CD4-positive, alpha-beta T cell treated with Interleukin-15 for 1 hour (primary cell): Measurements from ENCODE around the gene IQGAP3.
A peak's percentile ranks its signal among the peaks of the same experiment; 100 is the strongest.
"Not testable (repeated sequence)": the region's sequence is repeated elsewhere in the genome, so short reads cannot be mapped to it uniquely, and the experiment has no call there.

ENCODE experiments used
- DNase-seq: peaks from one replicate; pipeline ENCODE4 v3.0.0-alpha.2; 2020

IQGAP3 gene

DNA sequence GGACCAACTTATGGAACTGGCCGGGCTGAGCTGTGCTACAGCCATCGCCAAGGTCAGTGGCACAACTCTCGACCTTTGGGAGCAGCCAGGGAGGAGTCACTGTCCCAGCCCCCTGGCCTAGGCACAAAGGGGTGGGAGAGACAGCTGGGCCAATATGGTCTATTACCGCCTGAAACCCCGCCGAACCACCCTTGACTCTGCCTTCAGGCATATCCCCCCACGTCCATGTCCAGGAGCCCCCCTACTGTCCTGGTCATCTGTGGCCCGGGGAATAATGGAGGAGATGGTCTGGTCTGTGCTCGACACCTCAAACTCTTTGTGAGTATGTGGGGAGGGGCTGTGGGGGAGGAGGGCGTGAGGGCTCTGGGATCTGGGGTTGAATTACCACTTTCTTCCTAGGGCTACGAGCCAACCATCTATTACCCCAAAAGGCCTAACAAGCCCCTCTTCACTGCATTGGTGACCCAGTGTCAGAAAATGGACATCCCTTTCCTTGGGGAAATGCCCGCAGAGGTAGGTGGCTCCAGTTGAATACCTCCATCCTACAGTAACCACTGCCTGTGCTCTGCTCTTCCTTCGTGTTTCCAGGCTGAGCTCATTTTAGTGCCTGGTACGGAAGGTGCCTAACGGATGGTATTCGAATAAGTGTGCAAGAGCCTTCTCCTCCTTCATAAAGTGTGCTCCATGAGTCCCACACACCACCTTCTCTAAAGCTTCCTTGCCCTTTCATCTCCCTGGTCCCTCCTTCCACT is 20.0 kb upstream of the IQGAP3 start:
- DNase-seq = no peak

DNA sequence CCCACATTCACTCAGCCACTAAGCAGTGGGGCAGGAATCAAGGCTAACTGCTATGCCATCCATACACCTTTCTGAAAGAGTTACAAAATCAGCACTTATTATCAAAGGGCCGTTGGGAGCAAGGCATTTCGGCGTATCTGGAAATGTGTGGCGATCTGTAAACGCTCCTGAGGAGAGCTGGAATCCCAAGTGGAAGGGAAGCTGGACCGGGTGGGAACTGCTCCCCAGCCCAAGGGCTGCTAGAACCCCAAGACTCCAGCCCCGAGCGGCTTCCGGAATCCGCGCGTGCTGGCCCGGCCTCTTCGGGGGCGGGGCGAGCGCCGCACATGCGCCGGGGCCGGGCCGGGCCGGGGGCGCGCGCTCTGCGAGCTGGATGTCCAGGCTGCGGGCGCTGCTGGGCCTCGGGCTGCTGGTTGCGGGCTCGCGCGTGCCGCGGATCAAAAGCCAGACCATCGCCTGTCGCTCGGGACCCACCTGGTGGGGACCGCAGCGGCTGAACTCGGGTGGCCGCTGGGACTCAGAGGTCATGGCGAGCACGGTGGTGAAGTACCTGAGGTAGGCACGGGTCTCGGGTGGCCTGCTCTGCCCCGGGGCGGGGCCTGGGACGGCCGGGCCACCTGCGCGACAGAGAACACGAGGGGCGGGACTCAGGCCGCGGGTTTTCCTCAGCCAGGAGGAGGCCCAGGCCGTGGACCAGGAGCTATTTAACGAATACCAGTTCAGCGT is 19.2 kb upstream of the IQGAP3 start, which contains the start of gene NAXE:
NAXE (plus strand) TSS at position 345 of the 726 bp plus-strand sequence; CDS start at position 374, 29 bp downstream.
- peak; percentile 60 for DNase-seq

DNA sequence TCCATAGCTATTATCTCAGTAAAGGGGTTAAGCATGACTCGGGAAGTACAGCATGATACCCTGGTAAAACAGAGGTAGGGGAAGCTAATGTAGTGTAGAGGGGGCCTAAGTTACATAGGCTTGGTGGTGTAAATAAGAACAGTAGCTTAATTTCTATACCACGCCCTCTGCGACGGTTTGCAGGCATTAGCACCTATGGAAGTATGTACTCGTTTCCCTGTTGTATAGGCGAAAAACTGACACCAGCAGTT is 18.7 kb upstream of the IQGAP3 start:
- no peak for DNase-seq

DNA sequence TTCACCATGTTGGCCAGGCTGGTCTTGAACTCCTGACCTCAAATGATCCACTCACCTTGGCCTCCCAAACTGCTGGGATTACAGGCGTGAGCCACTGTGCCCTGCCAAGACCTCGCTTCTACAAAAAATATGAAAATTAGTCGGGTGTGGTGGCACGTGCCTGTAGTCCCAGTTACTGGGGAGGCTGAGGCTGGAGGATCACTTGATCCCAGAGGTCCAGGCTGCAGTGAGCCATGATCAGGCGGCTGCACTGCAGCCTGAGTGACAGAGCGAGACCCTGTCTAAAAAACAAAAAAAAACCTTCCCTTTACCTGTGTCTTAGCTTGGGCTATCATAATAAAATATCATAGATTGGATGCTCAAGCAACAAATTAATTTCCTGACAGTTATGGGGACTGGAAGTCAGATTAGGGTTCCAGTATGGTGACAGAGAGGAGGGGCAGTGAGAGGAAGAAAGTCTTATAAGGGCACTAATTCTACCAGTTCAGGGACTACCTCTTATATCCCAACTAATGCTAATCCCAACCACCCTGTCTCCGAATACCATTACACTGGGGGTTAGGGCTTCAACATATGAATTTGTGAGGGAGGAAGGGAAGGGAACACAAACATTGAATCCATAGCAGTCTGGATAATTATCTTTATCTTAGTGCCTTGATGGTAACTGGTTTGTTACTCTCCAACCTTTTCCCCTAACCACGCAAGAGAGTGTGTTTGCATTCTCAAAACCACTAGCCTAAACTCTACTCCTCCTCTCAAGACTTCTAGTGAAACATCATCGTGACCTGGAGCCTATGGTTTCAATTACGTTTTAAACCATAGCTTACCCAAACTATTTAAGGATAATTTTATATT is 18.2 kb upstream of the IQGAP3 start:
- no peak for DNase-seq

DNA sequence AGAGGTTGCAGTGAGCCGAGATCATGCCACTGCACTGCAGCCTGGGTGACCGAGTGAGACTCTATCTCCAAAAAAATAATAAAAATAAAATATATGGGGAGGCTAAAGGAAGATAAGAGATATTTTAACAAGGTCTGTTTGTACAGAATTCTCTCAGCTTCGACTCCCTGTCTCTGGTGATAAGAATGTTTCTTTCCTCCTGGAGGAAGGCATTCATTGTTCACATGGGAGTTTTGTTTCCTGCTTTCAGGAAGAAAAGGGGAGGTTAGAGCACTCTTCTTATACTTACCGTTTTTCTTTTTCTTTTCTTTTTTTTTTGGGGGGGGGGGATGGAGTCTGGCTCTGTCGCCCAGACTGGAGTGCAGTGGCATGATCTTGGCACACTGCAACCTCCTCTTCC is 17.2 kb upstream of the IQGAP3 start:
- no peak for DNase-seq

DNA sequence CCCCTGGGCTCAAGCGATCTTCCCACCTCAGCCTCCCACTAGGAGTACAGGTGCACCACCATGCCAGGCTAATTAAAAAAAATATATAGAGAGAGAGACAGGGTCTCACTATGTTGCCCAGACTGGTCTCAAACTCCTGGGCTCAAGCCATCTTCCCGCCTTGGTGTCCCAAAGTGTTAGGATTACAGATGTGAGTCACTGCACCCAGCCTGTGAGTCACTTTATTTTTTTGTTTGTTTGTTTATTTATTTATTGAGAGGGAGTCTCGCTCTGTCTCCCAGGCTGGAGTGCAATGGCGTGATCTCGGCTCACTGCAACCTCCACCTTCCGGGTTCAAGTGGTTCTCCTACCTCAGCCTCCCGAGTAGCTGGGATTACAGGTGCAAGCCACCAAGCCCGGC is 15.6 kb upstream of the IQGAP3 start:
- DNase-seq = not testable (repeated sequence)

DNA sequence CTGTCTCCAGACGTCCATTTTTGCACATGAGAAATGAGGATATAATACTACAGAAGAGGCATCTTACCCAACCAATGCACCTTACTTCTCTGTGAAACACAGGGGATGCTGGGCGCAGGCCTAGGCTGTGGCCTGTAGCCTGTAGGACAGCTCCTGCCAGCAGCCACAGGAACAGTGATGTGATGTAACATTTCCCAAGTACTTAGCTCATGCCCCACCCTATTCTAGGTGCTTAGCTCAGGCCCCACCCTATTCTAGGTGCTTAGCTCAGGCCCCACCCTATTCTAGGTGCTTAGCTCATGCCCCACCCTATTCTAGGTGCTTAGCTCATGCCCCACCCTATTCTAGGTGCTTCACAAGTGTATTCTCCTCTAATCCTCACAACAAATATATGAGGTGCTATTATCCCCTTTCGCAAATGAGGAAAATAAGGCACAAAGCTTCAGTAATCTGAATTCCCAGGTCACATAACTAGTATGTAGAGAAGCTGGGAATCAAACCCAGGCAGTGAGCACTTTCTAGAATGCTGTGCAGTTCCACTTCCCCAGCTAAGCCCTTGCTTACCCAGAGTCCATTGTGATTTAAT is 14.6 kb upstream of the IQGAP3 start:
- no peak for DNase-seq

DNA sequence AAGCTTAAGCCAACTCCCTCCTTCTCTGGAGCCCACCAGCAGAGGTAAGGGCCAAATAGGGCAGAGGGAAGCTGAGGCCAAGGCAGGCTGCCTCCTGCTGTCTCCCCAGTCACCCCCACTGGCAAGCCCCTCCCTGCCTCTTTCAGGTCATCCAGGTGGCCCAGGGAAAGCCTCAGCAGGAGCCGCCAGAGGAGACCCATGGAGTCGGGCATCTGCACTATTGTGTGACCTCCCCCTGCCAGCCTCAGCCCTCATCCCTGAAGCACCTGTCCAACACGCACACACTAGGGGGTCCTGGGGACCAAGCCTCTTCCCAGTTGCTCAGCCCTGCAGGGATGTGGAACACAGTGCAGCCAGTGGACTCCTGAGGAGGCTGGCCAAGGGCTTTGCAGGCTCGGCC is 14.0 kb upstream of the IQGAP3 start:
- no peak for DNase-seq

DNA sequence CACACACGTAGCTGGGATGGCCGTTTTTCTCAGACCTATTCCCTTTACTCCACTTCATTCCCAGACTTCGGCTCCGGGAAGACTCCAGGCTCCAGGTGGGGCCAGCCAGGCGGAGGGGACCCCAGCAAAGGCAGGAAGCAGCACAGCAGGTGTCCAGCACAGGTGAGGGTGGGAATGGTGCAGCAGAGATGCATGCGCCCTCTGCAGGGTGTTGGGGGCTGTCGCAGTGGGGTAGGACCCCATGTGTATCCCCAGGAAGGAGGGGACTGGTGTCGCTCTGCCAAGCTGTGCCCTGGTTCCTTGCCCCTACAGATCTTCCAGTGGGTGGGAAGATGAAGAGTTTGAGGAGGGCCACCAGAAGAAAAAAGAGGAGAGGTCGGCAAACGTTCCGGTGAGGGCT is 12.4 kb upstream of the IQGAP3 start:
- DNase-seq = no peak

DNA sequence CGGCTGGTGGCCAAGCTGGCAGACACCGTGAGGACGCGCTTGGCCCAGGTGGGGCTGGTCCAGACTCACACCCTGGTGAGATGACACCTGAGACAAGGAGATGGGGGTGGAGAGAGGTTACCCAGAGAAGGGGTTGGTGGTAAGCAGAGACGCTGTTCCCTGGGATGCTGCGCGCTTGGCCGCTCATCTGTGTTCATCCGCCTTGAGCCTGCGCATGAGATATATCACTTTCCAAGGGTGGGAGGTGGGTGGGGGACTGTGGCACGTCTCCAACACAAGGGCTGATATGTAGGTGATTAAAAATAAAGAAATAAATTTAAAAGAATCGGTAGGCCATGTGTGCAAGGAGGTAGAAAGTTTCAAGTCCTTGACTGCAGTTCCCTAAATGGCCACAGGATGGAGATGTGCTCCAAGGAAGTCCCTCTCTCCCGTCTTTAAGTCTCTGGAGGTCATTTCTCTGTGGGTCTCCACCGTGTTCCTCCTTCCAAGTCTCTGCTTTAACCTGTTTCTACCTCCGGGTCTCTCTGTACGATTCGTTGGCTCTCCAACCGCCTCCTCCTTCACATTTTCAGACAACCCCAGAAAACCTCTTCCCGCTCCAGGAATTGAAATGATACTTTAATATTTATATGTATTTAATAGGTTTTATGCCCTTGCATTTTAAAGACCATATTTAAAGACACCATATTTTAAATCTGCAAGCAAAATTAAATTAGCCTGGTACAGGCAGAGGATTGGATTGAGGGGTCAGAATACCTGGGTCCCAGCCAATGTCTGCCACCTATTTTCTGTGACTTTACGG is 11.7 kb upstream of the IQGAP3 start:
- peak; percentile 72 for DNase-seq

DNA sequence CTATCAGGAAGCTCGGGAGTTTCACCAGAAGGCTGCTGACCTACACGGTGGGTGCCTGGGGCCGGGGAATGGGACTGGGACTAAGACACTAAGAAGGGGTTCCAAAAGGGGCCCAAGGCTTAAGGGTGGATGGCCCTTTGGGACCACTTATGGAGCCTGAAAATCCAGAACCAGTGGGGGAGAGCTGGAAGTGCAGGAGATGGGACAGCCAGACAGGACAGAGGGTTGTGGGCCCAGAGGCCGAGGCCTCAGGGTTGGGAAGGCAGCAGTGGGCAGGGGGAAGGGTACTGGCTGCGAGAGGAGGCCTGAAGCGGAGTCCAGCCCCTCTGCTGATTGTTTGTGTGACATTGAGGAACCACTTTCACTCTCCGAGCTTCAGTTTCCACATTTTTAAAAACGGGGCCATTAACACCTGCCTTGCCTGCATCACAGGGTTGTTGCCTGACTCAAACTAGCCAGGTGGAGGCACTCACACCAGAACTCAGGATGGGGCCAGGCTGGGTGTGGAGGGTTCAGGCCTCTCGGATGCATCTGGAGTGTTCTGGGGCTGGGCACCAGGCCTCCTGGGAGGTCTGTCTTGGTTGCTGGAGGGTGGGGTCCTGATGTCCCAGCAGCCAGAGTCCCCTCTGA is 10.1 kb upstream of the IQGAP3 start:
- DNase-seq = peak; percentile 31

DNA sequence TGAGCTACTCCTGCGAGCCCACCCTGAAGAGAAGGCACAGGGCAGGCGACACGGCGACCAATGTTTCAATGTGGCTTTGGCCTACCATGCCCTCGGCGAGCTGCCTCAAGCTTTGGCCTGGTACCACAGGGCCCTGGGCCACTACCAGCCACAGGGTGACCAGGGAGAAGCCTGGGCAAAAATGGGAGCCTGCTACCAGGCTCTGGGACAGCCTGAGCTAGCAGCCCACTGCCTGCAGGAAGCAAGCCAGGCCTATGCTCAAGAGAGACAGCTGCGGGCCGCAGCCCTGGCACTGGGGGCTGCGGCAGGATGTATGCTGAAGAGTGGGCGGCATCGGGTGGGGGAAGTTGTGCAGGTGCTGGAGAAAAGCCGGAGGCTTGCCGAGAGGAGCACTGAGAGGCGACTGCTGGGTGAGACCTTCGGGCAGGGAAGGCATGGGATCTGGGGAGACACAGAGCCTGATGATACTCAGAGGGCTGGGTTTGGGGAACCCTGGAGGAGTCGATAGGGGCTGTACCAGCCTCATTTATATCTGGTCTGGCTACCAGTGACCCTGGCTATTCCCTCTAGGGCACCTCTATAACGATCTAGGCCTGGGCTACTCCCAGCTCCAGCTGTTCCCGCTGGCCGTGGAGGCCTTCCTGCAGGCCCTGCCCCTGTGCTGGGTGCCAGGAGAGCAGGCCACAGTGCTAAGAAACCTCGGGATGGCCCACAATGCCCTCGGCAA is 9.5 kb upstream of the IQGAP3 start:
- DNase-seq = peak; percentile 44

DNA sequence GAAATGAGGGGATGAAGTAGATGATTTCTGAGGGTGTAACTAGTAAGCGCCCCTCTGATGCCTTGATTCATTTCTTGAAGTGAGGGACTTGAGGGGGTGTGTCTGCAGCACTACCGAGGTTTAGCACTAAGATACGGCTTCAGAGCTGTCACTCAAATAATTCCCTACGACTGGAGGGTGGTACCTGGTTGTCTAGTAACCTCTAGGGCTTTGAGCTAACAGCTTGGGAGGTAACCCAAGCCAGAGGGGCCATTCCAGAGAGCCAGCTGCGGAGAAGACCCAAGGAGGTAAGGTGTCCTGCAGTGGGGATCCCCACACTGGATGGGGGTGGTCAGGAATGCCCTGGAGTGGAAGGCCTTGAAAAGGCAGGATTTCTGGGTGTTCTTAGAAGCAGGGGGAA is 7.1 kb upstream of the IQGAP3 start, which contains the start of gene TTC24:
TTC24 (plus strand) TSS at position 252 of the 400 bp plus-strand sequence. CDS start 1,642 bp downstream, outside the sequence.
- no peak for DNase-seq

DNA sequence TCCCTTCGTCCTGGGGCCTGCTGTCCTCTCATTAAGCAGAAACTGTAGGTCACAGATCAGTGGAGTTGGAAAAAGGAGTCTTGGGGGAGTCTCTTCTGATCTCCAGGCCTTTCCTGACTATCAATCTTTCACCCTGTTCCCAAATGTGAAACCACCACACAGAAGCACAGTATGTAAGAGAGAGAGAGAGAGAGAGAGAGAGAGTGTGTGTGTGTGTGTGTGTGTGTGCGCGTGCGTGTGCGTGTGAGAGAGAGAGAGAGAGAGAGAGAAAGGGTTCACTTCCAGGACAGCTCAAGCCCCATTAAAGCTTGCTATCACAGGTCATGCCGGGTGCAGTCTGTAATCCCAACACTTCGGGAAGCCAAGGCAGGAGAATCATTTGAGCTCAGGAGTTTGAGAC is 5.7 kb upstream of the IQGAP3 start:
- DNase-seq = no peak

DNA sequence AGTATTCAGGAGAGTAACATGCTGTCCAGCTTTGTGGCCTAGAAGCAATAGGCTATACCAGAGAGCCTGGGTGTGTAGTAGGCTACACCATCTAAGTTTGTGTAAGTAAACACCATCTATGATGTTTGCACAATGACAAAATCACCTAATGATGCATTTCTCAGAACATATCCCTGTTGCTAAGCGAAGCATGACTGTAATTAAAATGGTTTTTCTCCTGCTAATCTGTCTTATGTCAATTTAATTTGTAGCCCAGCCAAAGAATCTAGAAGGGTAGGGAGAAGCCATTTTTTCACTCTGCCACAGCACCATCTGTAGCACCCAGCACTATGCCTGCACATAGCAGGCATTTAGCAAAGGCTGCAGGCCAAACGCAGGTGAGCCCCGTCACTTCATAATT is 5.2 kb upstream of the IQGAP3 start:
- DNase-seq = no peak

DNA sequence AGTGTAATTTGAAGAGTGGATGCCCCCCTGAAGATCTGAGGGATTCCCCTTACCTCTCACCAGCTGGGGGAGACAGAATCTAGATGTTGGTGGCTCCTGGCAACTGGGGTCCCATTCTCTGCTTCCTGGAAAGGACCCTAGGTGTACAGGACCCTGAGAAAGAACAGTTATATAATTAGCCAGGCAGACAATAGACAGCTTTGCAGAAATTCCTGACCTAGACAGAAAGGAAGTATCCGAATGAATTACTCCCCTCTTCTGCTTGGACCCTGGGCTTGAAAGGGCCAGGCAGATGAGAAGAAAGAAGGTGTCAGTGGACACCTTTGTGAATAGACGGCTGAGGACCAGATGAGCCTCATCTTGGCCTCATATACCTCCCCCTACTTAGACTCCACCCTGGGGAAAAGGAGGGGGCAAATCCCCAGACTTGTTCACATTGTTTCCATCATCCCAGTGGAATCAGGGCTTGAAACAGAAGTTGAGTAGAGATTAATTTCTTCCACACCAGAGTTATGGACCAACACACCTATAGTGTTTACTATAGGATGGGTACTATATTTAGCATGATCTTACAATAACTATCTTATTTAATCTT is 1.8 kb upstream of the IQGAP3 start:
- no peak for DNase-seq

DNA sequence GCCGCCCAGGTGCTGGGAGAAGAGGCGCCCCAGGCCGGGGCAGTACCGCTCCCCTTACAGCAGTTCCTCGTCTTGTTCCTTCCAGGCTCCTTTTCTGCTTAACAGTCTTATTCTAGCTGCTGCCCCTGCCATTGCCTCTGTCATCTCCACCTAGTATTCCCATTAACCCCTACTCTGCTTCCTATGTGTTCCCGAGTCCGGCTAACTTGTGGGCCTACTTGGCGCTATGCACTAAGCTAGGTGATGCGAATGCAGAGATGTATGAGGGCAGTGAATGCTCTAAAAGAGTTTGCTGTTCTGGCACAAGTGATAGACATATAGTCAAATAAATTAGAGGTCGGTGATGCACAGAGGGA is 276 bp upstream of the IQGAP3 start:
- DNase-seq = no peak

DNA sequence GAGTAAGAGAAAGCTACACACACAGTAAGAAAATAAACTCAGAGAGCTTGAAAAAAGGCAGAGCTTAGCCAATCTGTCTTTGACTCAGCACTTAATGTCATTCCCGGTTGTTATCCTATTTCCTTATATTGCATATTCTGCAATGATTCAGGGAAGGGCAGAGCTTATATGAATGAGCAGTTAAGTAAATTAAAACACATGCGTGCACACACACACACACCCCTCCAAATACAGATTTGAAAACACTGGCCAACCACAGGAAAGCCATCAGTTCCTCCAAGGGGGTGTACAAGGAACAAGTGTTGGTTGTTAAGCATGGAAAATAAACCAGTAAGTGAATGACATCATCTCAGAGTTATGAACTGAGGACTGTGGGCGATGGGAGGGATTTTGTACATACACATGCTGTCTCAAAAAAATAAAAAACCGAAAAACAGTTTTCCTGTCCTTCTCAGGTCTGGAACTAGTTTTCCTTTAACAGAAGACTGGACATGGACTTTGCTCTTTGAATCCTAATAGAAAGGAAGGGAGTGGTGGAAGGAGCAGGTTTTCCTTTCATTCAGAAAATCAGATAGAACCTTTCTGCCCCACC is 1.0 kb downstream of the IQGAP3 start:
- DNase-seq = no peak

DNA sequence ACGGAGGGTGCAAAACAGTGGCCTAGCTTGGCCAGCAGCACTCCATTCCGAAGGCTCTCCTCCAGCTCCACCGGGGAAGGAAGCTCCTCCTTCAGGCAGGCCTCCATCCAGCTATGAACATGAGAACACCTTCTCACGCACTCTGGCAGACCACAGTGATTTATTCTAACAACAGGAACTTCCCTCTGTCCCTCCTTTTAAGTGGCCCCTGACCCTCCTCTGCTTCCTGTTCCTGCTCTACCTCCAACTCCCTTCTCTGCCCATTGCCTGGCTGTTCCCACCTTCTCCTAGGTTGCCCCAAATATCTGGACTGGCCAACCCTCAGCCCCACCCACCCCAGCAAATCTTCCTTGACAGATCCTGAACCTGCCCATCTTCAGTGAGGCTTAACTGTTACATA is 5.9 kb downstream of the IQGAP3 start:
- no peak for DNase-seq

DNA sequence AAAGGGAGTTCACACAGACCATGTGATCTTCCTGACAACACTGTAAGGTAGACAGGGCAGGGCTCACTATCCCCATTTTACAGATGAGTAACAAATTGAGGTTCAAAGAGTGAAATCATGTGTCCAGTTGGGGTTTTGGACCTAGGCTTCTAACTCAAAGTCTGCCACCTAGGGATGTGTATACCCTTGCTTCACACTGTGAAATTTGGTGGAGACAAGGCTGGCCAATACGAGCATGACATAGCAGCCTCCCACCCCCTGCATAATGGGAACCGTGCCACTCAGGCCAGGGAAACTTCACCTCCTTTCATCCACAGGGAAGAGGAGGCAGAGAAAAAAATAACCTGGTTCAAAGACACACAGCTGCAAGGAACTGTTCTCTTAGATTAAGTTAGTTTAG is 6.8 kb downstream of the IQGAP3 start:
- no peak for DNase-seq
